GM19328 (cell line): Measurements from ENCODE around the gene ABHD10.

Source experiments
- ATAC-seq: cut with Tn5 transposase; IDR thresholded peaks from one replicate; pipeline ENCODE4 v1.9.1; 2021; ENCODE audit warnings: mild to moderate bottlenecking, moderate library complexity; ENCODE audit not compliant: unreplicated experiment

The ABHD10 gene

DNA sequence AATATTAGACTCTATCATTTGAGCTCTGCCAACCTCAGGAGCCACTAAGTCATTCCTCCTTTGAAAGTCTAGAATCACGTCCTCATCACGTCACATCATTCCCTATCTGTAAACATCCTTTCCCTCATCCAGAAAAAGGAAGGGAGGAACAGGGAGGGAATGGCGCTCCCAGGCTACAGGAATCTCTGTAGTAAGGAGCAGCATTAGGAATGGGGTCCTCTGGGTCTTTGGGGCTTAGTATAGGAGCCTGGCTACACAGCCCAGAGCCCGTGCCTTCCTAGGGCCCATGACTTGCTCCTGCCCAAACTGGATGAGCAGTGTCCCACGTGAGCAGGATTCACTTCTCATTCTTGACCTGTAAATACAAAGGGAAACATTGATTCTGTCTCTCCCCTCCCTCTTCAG, 21.5 kb downstream of the ABHD10 start:
- no peak for ATAC-seq

- no peak for ATAC-seq
These were observed 22.1 kb downstream of the ABHD10 start for GRCh38 chr3:112000966-112001365.

- ATAC-seq, result no peak
These were observed 22.7 kb downstream of the ABHD10 start for GRCh38 chr3:112001526-112001925.

- no peak for ATAC-seq
These were observed 23.5 kb downstream of the ABHD10 start for GRCh38 chr3:112002096-112002971.

DNA sequence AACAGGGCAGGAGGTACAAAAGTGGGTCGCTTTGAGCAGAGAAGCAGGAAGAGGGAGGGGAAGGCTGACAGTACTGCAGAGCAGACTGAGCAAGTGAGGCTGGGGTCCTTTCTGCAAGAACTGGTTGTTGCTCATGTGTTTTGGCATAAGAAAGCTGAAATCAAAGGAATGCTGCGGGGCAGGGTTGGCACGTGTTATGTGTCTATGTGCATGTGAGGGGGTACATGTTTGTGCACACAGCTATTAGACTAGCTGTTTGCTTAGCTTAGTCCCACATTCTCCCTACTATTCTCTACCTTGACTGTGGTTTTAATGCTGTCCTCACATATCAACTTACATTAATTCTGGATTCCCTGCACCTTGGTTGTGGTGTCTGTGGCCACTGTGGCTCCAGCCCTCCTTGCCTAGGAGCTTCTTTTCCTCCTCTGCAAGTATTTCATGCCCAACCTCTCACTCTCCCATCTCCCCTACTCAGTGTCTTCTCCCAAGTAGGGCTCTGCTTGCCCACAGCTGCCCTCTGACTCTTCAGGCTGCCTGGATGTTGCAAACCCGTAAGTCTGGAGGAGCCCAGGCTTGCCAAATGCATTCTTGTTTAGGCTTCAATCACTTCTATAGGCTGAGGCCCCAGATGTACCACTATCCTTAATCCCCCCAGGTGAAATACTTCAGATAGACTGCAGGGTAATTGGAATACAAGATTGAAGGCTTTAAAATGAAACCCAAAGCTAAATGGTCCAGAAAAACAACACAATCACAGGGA, 24.7 kb downstream of the ABHD10 start:
- ATAC-seq, result no peak

- no peak for ATAC-seq
These were observed 25.4 kb downstream of the ABHD10 start for GRCh38 chr3:112004187-112004586.

GRCh38 chr3:112004669-112005068, 25.8 kb downstream of the ABHD10 start:
- no peak for ATAC-seq

DNA sequence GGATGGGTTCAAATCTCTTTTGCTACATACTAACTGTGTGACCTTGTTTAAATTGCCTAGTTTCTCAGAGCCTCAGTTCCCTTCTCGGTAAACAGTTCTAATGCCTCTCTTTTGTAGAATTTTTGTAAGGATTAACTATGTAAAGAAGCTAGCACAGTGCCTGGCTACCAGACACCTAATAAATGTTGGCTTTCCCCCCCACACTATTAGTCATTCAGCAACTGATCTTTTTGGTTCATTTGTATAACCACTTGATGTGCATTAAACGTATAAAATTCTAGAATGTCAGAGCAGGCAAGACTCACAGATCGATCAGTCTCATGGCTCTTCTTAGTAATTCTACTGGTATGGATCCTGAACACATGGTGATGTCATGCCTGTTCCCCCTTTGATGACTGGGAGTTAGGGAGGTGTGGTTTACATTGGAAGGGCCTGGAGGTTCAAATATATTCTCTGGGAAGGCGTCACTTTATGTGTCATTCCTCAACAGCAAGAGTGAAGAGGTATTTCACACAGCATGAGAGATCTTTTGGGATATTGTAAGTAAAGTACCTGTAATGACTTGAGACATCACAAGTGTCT, 26.4 kb downstream of the ABHD10 start:
- no peak for ATAC-seq

DNA sequence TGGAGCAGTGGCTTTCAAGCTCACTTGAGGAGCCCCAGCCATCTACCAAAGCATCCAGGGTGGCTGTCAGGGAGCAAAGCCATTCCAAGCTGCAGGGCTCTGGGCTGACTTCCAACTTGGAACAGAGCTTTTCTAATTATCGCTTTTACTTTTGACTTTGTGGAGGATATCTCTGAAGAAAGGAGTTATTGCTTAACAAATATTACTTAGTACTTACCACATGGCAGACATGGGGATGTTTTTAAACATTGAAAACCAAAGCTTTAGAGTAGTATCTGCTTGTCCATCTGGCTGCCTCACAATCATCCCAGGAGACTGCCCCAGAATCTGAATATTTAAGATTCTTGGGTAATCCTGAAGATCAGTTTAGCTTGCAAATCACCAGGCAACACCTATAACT, 28.8 kb downstream of the ABHD10 start:
- ATAC-seq, result no peak

DNA sequence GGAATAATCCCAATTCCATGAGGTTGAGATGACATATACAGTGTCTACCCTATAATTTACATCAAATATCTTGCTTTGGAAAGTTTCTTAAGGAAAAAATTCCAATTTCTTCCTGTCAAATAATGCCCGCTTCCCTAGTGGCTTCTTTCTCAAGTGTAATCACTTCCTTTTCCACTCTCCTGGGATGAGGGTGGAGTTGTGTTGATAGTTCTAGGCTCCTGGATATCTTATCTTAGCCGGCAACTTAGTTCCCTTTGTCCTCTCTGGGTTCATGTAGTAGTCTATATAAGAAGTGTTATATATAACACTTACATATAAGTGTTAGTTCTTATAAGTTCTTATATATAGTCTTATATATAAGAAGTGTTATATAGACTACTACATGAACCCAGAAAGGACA, 30.8 kb downstream of the ABHD10 start:
- no peak for ATAC-seq

DNA sequence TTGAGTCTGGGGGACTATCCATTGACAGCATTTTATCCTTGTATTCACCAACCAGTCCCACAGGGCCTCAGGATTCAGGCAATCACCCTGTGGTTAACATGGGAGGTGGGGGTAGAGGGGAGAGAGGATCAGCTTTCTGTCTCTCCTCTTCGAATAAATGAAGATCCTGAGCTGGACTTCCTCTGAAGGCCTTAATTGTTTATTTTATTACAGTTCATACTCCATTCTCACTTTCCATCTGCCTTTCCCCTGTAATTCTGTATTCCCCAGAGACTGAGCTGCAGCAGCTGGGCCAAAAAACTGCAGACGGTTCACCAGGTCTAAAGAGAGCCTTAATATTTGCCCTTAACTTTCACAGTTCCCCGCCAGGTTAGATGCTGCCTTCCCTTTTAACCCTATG, 31.8 kb downstream of the ABHD10 start:
- no peak for ATAC-seq

- ATAC-seq, result no peak
These were observed 32.6 kb downstream of the ABHD10 start for GRCh38 chr3:112011376-112011940.

- no peak for ATAC-seq
These were observed 33.6 kb downstream of the ABHD10 start for GRCh38 chr3:112012205-112012992.

DNA sequence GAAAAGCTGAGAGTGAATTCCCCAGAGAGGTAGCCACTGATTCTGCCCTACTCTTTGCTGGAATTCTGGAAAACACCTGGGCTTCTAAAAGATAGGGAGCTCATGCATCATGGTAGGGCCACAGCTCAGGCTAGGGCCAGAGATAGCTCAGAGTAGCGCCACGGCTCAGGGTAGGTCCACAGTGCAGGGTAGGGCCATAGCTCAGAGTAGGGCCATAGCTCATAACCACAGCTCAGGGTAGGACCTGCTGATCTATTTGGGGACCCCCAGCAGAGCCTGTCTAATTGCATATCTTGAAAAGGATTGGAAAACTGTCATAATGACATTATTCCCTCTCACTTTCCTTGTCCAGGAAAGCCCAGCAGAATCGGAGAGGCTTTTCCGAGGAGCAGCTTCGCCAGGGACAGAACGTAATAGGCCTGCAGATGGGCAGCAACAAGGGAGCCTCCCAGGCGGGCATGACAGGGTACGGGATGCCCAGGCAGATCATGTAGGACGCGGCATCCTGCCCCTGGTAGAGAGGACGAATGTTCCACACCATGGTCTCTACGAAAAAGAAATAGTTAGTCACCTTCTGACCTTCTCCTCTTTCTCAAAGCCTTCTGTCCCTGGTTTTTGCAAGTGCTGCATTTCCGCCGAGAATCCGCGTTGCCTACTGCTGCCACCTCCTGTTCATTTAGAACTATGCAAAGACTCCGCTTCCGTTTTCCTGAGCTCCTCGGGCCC, 34.4 kb downstream of the ABHD10 start:
- ATAC-seq, result no peak

GRCh38 chr3:112013784-112014143, 34.9 kb downstream of the ABHD10 start:
- no peak for ATAC-seq

DNA sequence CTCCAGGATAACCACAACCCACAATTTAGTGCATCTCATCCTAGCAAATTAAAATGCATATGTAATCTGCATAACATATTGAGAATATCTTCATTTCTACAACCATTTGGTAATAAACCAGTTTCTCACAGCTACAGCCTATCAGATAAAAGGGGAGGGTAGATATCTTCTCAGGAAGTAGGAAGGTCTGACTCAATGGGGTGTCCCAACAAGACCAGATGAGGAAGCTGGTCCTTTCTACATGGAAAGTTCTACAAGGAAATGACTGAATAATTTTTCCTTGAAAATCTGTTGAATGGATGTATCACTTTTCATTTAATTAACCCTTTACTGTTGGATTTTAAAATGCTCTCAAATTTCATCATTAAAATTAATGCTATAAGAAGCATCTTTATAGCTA, 38.3 kb downstream of the ABHD10 start:
- no peak for ATAC-seq

- ATAC-seq, result no peak
These were observed 39.9 kb downstream of the ABHD10 start for GRCh38 chr3:112018712-112019111.

DNA sequence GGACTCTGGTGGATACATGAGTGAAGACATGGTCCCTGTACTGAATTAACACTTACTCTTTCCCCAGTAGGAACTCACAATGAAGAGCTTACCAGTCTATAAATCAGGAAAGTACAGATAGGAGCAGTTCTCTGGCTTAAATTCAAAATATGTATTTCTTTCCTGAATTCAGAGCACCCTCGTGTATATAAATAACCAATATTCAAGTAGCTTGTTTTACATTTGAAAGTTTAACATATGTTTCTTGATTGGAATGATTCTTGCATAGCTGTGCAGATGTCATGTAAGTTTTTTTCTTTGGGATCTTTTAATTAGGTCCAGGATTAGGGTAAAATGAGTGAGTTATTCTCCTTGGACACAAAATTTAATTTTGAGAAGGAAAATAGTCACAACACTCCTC, 40.9 kb downstream of the ABHD10 start:
- no peak for ATAC-seq

GRCh38 chr3:112020674-112021085, 41.9 kb downstream of the ABHD10 start:
- no peak for ATAC-seq

GRCh38 chr3:112027142-112027541, 48.3 kb downstream of the ABHD10 start:
- ATAC-seq, result no peak
